H1 (cell line): Measurements from ENCODE around the gene ANKH. TPM values are rescaled to one million over a fixed set of nuclear protein-coding genes. Genes with fewer than 3 reads are reported as not detected.

Source experiments
- CTCF ChIA-PET: fragments of 300-600 bp; sonication (Branson Sonifier 250); formaldehyde crosslinking; loops from one replicate; lab custom pipeline; 2021; ENCODE audit not compliant: partially characterized antibody; lab: Charles Lee
- POLR2A ChIA-PET: fragments of 300-600 bp; sonication (Branson Sonifier 250); formaldehyde crosslinking; loops from one replicate; lab custom pipeline; 2021; ENCODE audit warnings: inconsistent platforms; ENCODE audit not compliant: partially characterized antibody; lab: Charles Lee
- DNase-seq, 2 experiments: peaks; one replicate each; pipeline versions ENCODE4 v3.0.0 to v3.0.0-alpha.2; 2010 to 2022; ENCODE audit warnings: low spot score in 2 of 2, low read depth in 1 of 2, mixed read lengths in 1 of 2
- FAIRE-seq: peaks from 2 replicates; lab custom pipeline; 2011; peaks lifted over from hg19 to GRCh38; lab: Jason Lieb, UNC
- H2AFZ ChIP-seq: 2 replicates; pipeline ENCODE4 v1.8.1; 2012; ENCODE audit warnings: low read length, inconsistent platforms
- H2AK5ac ChIP-seq: 2 replicates; pipeline ENCODE4 v1.6.1; 2013; ENCODE audit warnings: low read depth, low read length
- H2BK120ac ChIP-seq: replicated peaks from 2 replicates; pipeline ENCODE3; 2013; ENCODE audit warnings: low read depth, low read length, inconsistent platforms
- H2BK12ac ChIP-seq: 2 replicates; pipeline ENCODE4 v1.6.1; 2013; ENCODE audit warnings: low read depth, low read length
- H2BK15ac ChIP-seq: 2 replicates; pipeline ENCODE4 v1.6.1; 2013; ENCODE audit warnings: low read length
- H2BK20ac ChIP-seq: 2 replicates; pipeline ENCODE4 v1.6.1; 2013; ENCODE audit warnings: low read length
- H2BK5ac ChIP-seq: 2 replicates; pipeline ENCODE4 v1.6.1; 2013; ENCODE audit warnings: low read depth, low read length
- H3K14ac ChIP-seq: 2 replicates; pipeline ENCODE4 v1.6.1; 2013; ENCODE audit warnings: inconsistent platforms; ENCODE audit not compliant: insufficient read length
- H3K18ac ChIP-seq: 2 replicates; pipeline ENCODE4 v1.6.1; 2013; ENCODE audit warnings: low read length; ENCODE audit errors: extremely low read depth
- H3K23ac ChIP-seq: 2 replicates; pipeline ENCODE4 v1.6.1; 2013; ENCODE audit warnings: inconsistent platforms; ENCODE audit not compliant: insufficient read length
- H3K23me2 ChIP-seq: 2 replicates; pipeline ENCODE4 v1.6.1; 2013; ENCODE audit warnings: low read depth, low read length
- H3K27ac ChIP-seq: 2 replicates; pipeline ENCODE4 v1.6.1; 2011; ENCODE audit warnings: low read depth, low read length, inconsistent platforms
- H3K27me3 ChIP-seq, 4 experiments: replicated peaks in 1 of 4; 1 replicate in 1 of 4; 2 replicates in 3 of 4; pipeline versions ENCODE4 v1.6.1 to v1.8.1; 2011 to 2013; ENCODE audit warnings: low read length in 3 of 4, mild to moderate bottlenecking in 3 of 4, inconsistent platforms in 2 of 4, mixed read lengths in 2 of 4, moderate library complexity in 1 of 4; ENCODE audit not compliant: control insufficient read depth in 3 of 4, insufficient read depth in 3 of 4; ENCODE audit errors: extremely low read depth in 1 of 4
- H3K36me3 ChIP-seq, 4 experiments: 2 replicates each; pipeline versions ENCODE4 v1.6.1 to v1.8.1; 2011 to 2013; ENCODE audit warnings: mild to moderate bottlenecking in 4 of 4, low read length in 3 of 4, moderate library complexity in 2 of 4, control low read depth in 1 of 4, inconsistent platforms in 1 of 4; ENCODE audit not compliant: insufficient read depth in 4 of 4, control insufficient read depth in 2 of 4
- H3K4ac ChIP-seq: replicated peaks from 2 replicates; pipeline ENCODE3; 2013; ENCODE audit warnings: low read length, low read depth, mixed read lengths, inconsistent platforms; ENCODE audit not compliant: insufficient read length
- H3K4me1 ChIP-seq, 4 experiments: replicated peaks in 1 of 4; 1 replicate in 1 of 4; 2 replicates in 3 of 4; pipeline versions ENCODE4 v1.6.1 to v1.8.1; 2011 to 2013; ENCODE audit warnings: low read length in 3 of 4, inconsistent platforms in 2 of 4, mixed read lengths in 1 of 4; ENCODE audit not compliant: insufficient read depth in 4 of 4, control insufficient read depth in 3 of 4
- H3K4me2 ChIP-seq, 2 experiments: 2 replicates each; pipeline versions ENCODE4 v1.6.1 to v1.8.1; 2011 to 2013; ENCODE audit warnings: low read depth in 2 of 2, low read length in 2 of 2, control low read depth in 1 of 2, inconsistent platforms in 1 of 2, mild to moderate bottlenecking in 1 of 2; ENCODE audit not compliant: insufficient read depth in 1 of 2
- H3K4me3 ChIP-seq, 4 experiments: fragments of 200-600, 300-600 bp in 1 of 4; sonication (generic), shearing (Covaris generic), sonication (Bioruptor Twin) in 1 of 4; 2 replicates each; pipeline versions ENCODE4 v1.5.1 to v1.8.1; 2011 to 2016; ENCODE audit warnings: low read length in 4 of 4, low read depth in 3 of 4, control low read depth in 2 of 4, inconsistent platforms in 2 of 4, mild to moderate bottlenecking in 2 of 4, mixed read lengths in 1 of 4, moderate library complexity in 1 of 4; ENCODE audit not compliant: insufficient read depth in 2 of 4; ENCODE audit errors: extremely low read depth in 1 of 4
- H3K56ac ChIP-seq: replicated peaks from 2 replicates; pipeline ENCODE3; 2013; ENCODE audit warnings: low read depth, mild to moderate bottlenecking, mixed read lengths, low read length, inconsistent platforms; ENCODE audit not compliant: insufficient read length
- H3K79me1 ChIP-seq: 2 replicates; pipeline ENCODE4 v1.6.1; 2013; ENCODE audit warnings: low read depth, low read length, control low read depth
- H3K79me2 ChIP-seq, 2 experiments: 2 replicates each; pipeline versions ENCODE4 v1.6.1 to v1.8.1; 2012 to 2013; ENCODE audit warnings: low read length in 2 of 2, mild to moderate bottlenecking in 2 of 2, inconsistent platforms in 1 of 2; ENCODE audit not compliant: insufficient read depth in 2 of 2, control insufficient read depth in 1 of 2
- H3K9ac ChIP-seq, 4 experiments: replicated peaks in 1 of 4; 1 replicate in 1 of 4; 2 replicates in 3 of 4; pipeline versions ENCODE4 v1.6.1 to v1.8.1; 2011 to 2013; ENCODE audit warnings: low read depth in 3 of 4, low read length in 3 of 4, control low read depth in 2 of 4, mild to moderate bottlenecking in 2 of 4, moderate library complexity in 2 of 4, inconsistent platforms in 1 of 4; ENCODE audit errors: extremely low read depth in 1 of 4
- H3K9me3 ChIP-seq, 2 experiments: 2 replicates each; pipeline versions ENCODE4 v1.6.1 to v1.8.1; 2012 to 2013; ENCODE audit warnings: mild to moderate bottlenecking in 2 of 2, moderate library complexity in 2 of 2, control low read depth in 1 of 2, inconsistent platforms in 1 of 2, low read depth in 1 of 2, low read length in 1 of 2, mixed read lengths in 1 of 2; ENCODE audit not compliant: insufficient read depth in 2 of 2
- H4K20me1 ChIP-seq, 2 experiments: replicated peaks in 1 of 2; 2 replicates each; pipeline versions ENCODE3 to v1.8.1; 2011 to 2013; ENCODE audit warnings: inconsistent platforms in 2 of 2, low read length in 2 of 2, mild to moderate bottlenecking in 1 of 2; ENCODE audit not compliant: insufficient read depth in 2 of 2, control insufficient read depth in 1 of 2
- H4K5ac ChIP-seq: 2 replicates; pipeline ENCODE4 v1.6.1; 2013; ENCODE audit warnings: low read length, low read depth, mixed read lengths, inconsistent platforms; ENCODE audit not compliant: insufficient read length
- H4K8ac ChIP-seq: 2 replicates; pipeline ENCODE4 v1.8.0; 2013; ENCODE audit warnings: mild to moderate bottlenecking, moderate library complexity, low read length, inconsistent platforms; ENCODE audit not compliant: insufficient read depth; ENCODE audit errors: extremely low read depth
- H4K91ac ChIP-seq: replicated peaks from 2 replicates; pipeline ENCODE3; 2013; ENCODE audit warnings: low read length, mixed read lengths, inconsistent platforms; ENCODE audit not compliant: insufficient read length
- CREB1 ChIP-seq: IDR thresholded peaks from 2 replicates; pipeline ENCODE4 v1.6.1; 2012; ENCODE audit warnings: inconsistent platforms
- POLR2AphosphoS5 ChIP-seq: IDR thresholded peaks from 2 replicates; pipeline ENCODE4 v1.6.1; 2011; ENCODE audit warnings: low read depth, low read length
- RFX5 ChIP-seq: IDR thresholded peaks from 2 replicates; pipeline ENCODE4 v1.6.1; 2011; ENCODE audit warnings: low read depth, low read length, improper control_type of control experiment, borderline replicate concordance
- RXRA ChIP-seq: IDR thresholded peaks from 2 replicates; pipeline ENCODE4 v1.6.1; 2011; ENCODE audit warnings: low read depth, mild to moderate bottlenecking, low read length, moderate library complexity; ENCODE audit not compliant: insufficient read depth
- SIN3A ChIP-seq, 2 experiments: IDR thresholded peaks in 1 of 2; conservative IDR thresholded peaks in 1 of 2; 2 replicates each; pipeline ENCODE4 v1.6.1; 2011 to 2012; ENCODE audit warnings: low read length in 2 of 2, improper control_type of control experiment in 1 of 2, low read depth in 1 of 2, mild to moderate bottlenecking in 1 of 2
- SIRT6 ChIP-seq: IDR thresholded peaks from one replicate; pipeline ENCODE4 v1.7.1; 2012; ENCODE audit warnings: low read length, inconsistent platforms
- SUZ12 ChIP-seq: fragments of 200-600 bp; sonication (generic); IDR thresholded peaks from 2 replicates; pipeline ENCODE4 v1.6.1; 2012; ENCODE audit warnings: mild to moderate bottlenecking, inconsistent platforms, low read length, moderate library complexity, mixed read lengths
- WGBS, 2 experiments: shearing (Covaris generic) in 1 of 2; methylation state at CpG; one replicate each; pipeline versions ENCODE4 v1.1.6 to v1.1.7; 2013 to 2015; ENCODE audit warnings: low lambda C conversion rate in 2 of 2, mixed read lengths in 2 of 2, inconsistent platforms in 1 of 2, low coverage in 1 of 2, missing lambda C conversion rate in 1 of 2; ENCODE audit not compliant: insufficient replicate concordance in 2 of 2, insufficient coverage in 1 of 2, insufficient read length in 1 of 2; ENCODE audit errors: extremely low coverage in 1 of 2, missing lambda C conversion rate in 1 of 2; 5-methylcytosine and 5-hydroxymethylcytosine counted together
- polyA plus RNA-seq, 7 experiments: library from polyadenylated mRNA; depleted of rRNA in 3 of 7; stranded (reverse) in 5 of 7; unstranded in 2 of 7; fragments of >200 nt in 5 of 7; fragments of 200-250 nt in 2 of 7; gene quantifications; 1 replicate in 5 of 7; 2 replicates in 1 of 7; 4 replicates in 1 of 7; pipeline versions ENCODE4 v1.2.1 to v1.2.3, GENCODE V29; 2011 to 2013; ENCODE audit warnings: missing spikeins in 2 of 7, mixed read lengths in 2 of 7
- total RNA-seq: library from RNA; stranded (reverse); fragmentation: NEBNext Ultra II Directional; extraction: Animal tissue kit (Norgen Biotek cat#: 25700); gene quantifications from 2 replicates; pipeline ENCODE4 v1.2.1, GENCODE V29; 2021

ANKH gene
- total and polyA plus RNA-seq, 2 of the 8 experiments (the other 6 are each of a cell fraction or from before 2014, with no cell fraction given) = 5.3 to 13.0 TPM

DNA sequence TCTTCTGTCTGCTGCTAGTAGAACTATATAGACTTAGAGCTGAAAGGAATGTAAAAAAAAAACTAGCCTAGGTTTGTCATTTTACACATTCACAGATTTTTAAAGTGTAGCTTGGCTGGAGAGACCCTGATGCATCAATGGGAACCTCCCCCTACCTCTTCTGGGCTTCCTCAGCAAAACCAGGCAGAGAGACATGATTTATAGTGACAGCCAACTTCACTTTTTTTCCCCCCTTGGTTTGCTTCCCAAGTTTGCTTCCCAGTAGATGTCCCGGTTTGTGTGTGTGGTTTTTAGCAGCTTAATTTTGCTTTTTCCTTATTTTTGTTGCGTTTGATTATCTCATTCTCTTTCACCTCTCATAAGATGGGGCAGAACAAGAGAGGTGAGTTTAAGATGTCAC, 205.2 kb downstream of the ANKH start:
- FAIRE-seq = no peak
- H3K14ac ChIP-seq = no peak overlapping the region
- H2BK120ac ChIP-seq = no peak overlapping the region
- peaks cover 0 to 19% (median 14%) of the 10 kb centered on the region in 4 experiments; a peak in 6 of 7 replicates for H3K27me3 ChIP-seq
- H2BK15ac ChIP-seq = no peak overlapping the region
- H2AFZ ChIP-seq = no peak overlapping the region
- no peak overlapping the region for H2BK12ac ChIP-seq
- H3K4me2 ChIP-seq = peak overlapping the region in 1 of 2 experiments; percentile 92; a peak in 1 of 4 replicates
- no peak overlapping the region for H3K4ac ChIP-seq
- H2BK20ac ChIP-seq = no peak overlapping the region
- no peak overlapping the region for H3K27ac ChIP-seq
- H2BK5ac ChIP-seq = no peak overlapping the region
- no peaks in the 10 kb centered on the region for H3K36me3 ChIP-seq
- H3K4me1 ChIP-seq = peaks cover 3 to 10% (median 8%) of the 10 kb centered on the region in 4 experiments; a peak in 5 of 7 replicates
- H4K91ac ChIP-seq = no peak overlapping the region
- ChIA-PET CTCF (interaction anchor here (1.0 to 1.8 kb wide), 5 partner anchors 13 to 348 kb away, joined by 3 to 7 read pairs (median 5); no protein-coding TSS in a partner anchor), POLR2A (interaction anchor here (0.7 kb wide), 1 partner anchor 62 kb away, joined by 3 read pairs; no protein-coding TSS in a partner anchor)
- H3K23ac ChIP-seq = no peak overlapping the region
- TF ChIP-seq POLR2AphosphoS5 = no peak
- no peak for TF ChIP-seq CREB1
- no peak for TF ChIP-seq SUZ12
- TF ChIP-seq SIN3A (conservative IDR thresholded peaks at IDR 0.05 in 1 of 2, IDR thresholded peaks at IDR 0.05 in 1 of 2; ENCODE audit: low read depth in 1 of 2, low read length in 2 of 2) = no peak
- no peak for TF ChIP-seq RXRA
- no peak for TF ChIP-seq SIRT6
- no peak for TF ChIP-seq RFX5
- peaks cover 0 to 50% of the 10 kb centered on the region in 2 experiments; a peak in 2 of 4 replicates for H3K79me2 ChIP-seq
- H3K79me1 ChIP-seq = peaks cover 6% of the 10 kb centered on the region; the same call in 1 of the 2 replicates
- no peak overlapping the region for H2AK5ac ChIP-seq
- H4K8ac ChIP-seq = no peak overlapping the region
- peaks cover 6% of the 10 kb centered on the region; the same call in 1 of the 2 replicates for H3K23me2 ChIP-seq
- no peak overlapping the region for H3K9ac ChIP-seq
- WGBS, 2 experiments = 75% methylated on average over 2 of the region's 2 CpGs; no CpG with 5 or more reads in 1 of the 2 experiments
- H3K18ac ChIP-seq = no peak overlapping the region
- H4K20me1 ChIP-seq = peaks cover 0 to 5% of the 10 kb centered on the region in 2 experiments
- H3K9me3 ChIP-seq = no peaks in the 10 kb centered on the region
- no peak overlapping the region for H3K4me3 ChIP-seq
- H3K56ac ChIP-seq = no peak overlapping the region
- no peak overlapping the region for H4K5ac ChIP-seq
- no peak for DNase-seq
